SK-N-SH treated with all-trans-retinoic acid at 6 μM for 48 hours (cell line): ENCODE results near the gene DLL1.

Experiments used
- ATAC-seq: fragments of 200-7000 bp; cut with Tn5 transposase; 3 replicates; pipeline ENCODE4 v1.9.1; 2020; ENCODE audit warnings: mild to moderate bottlenecking, moderate library complexity
- ARNTL ChIP-seq: fragments of 450-650 bp; formaldehyde crosslinking; IDR thresholded peaks from 2 replicates; pipeline ENCODE4 v1.5.0; 2020; ENCODE audit warnings: low read depth, mild to moderate bottlenecking, moderate library complexity, borderline replicate concordance
- BACH2 ChIP-seq: fragments of 250-450 bp; sonication (Bioruptor Pico); IDR thresholded peaks from 2 replicates; pipeline ENCODE4 v1.9.0; 2021; ENCODE audit warnings: mild to moderate bottlenecking, borderline replicate concordance
- CSDC2 ChIP-seq: fragments of 250-450 bp; sonication (Bioruptor Pico); IDR thresholded peaks from 2 replicates; pipeline ENCODE4 v1.5.0; 2020; ENCODE audit warnings: mild to moderate bottlenecking, moderate library complexity
- ESRRG ChIP-seq: fragments of 250-450 bp; sonication (Bioruptor Pico); IDR thresholded peaks from 2 replicates; pipeline ENCODE4 v1.6.1; 2021; ENCODE audit warnings: mild to moderate bottlenecking
- OSR1 ChIP-seq: fragments of 250-450 bp; sonication (Bioruptor Pico); IDR thresholded peaks from 2 replicates; pipeline ENCODE4 v1.8.0; 2022; ENCODE audit warnings: moderate library complexity, mild to moderate bottlenecking, inconsistent platforms
- PPARA ChIP-seq: fragments of 250-450 bp; sonication (Bioruptor Pico); IDR thresholded peaks from 2 replicates; pipeline ENCODE4 v1.5.0; 2020; ENCODE audit warnings: mild to moderate bottlenecking, borderline replicate concordance
- RARB ChIP-seq: fragments of 250-450 bp; sonication (Bioruptor Pico); IDR thresholded peaks from 2 replicates; pipeline ENCODE4 v1.8.0; 2021; ENCODE audit warnings: mild to moderate bottlenecking, moderate library complexity
- SNAI2 ChIP-seq: fragments of 250-450 bp; sonication (Bioruptor Pico); IDR thresholded peaks from 2 replicates; pipeline ENCODE4 v1.5.0; 2020; ENCODE audit warnings: mild to moderate bottlenecking, moderate library complexity
- TOX ChIP-seq: fragments of 250-450 bp; sonication (Bioruptor Pico); IDR thresholded peaks from 2 replicates; pipeline ENCODE4 v1.8.0; 2021; ENCODE audit warnings: mild to moderate bottlenecking, moderate library complexity, borderline replicate concordance
- ZC3H10 ChIP-seq: fragments of 250-450 bp; sonication (Bioruptor Pico); IDR thresholded peaks from 2 replicates; pipeline ENCODE4 v1.5.1; 2021; ENCODE audit warnings: mild to moderate bottlenecking, moderate library complexity
- ZFP30 ChIP-seq: fragments of 450-650 bp; formaldehyde crosslinking; IDR thresholded peaks from 2 replicates; pipeline ENCODE4 v1.5.0; 2022; ENCODE audit warnings: mild to moderate bottlenecking, moderate library complexity
- ZNF70 ChIP-seq: fragments of 450-650 bp; formaldehyde crosslinking; IDR thresholded peaks from 2 replicates; pipeline ENCODE4 v1.5.0; 2020; ENCODE audit warnings: mild to moderate bottlenecking, moderate library complexity
- ZNF8 ChIP-seq: fragments of 450-650 bp; formaldehyde crosslinking; IDR thresholded peaks from 2 replicates; pipeline ENCODE4 v1.5.0; 2020; ENCODE audit warnings: mild to moderate bottlenecking, moderate library complexity
- TF ChIP-seq, protein P1 (sequence below): fragments of 250-450 bp; sonication (Bioruptor Pico); IDR thresholded peaks from 2 replicates; pipeline ENCODE4 v1.5.1; 2020; ENCODE audit warnings: low read depth, mild to moderate bottlenecking, moderate library complexity
- TF ChIP-seq, protein P2 (sequence below): fragments of 250-450 bp; sonication (Bioruptor Pico); IDR thresholded peaks from 2 replicates; pipeline ENCODE4 v1.5.1; 2021; ENCODE audit warnings: mild to moderate bottlenecking, moderate library complexity
- TF ChIP-seq, protein P3 (sequence below): fragments of 250-450 bp; sonication (Bioruptor Pico); IDR thresholded peaks from 2 replicates; pipeline ENCODE4 v1.8.0; 2021; ENCODE audit warnings: low read depth, mild to moderate bottlenecking, moderate library complexity, borderline replicate concordance

The DLL1 gene

DNA sequence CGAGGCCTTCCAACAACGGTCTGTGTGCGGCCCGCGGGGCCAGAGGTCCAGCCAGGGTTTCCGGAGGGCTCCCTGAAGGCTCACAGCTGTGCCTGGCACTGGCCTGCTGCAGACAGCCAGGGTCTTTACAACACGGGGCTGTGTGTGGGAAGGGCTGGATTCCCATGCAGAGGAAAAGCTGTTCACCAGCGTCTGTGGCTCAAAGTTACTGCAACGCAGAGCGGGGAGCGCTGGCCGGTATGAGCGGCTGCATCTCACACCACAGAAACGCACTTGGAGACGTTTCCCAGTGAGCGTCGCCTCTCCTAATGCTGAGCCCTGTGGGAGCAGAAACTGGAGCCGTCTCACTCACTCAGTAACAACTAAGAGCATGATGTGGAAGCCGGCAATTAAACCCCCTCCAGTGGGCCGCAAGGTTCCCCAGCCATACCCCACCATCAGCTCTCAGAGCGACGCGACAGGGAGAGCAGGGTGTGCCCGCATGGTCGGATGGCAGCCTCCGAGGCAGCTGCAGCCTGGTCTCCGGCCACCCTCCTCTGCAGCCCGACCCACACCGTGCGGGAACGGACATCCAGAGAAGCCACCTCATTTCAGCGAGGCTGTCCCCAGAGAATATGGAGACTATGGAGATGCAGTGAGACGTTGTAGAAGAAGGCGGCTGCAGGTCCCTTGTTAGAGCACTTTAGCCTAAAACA is 42.6 kb downstream of the DLL1 start:
- ATAC-seq = no peak

DNA sequence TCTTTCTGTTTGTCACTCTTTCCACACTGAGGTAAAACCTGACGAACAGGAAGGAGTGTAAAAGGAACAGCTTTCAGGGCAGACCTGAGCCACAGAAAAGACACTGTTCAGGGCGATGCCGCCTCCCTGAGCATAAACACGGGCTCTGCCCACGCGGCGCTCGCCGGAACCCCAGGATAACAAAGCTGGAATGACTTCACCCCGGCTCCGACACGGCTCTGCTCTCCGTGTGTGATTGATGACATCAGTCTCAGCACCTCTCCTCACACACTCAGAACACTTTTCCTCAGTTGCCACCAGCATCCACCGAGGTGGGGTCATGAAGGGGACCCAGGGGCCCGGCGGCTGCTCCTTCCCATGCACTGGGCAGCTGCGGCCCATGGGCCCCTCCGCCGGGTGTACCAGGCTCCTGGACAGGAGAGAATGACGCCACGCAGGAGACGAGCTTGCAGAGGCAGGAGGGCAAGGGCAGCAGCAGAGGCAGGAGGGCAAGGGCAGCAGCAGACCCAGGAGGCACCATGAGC is 43.6 kb downstream of the DLL1 start:
- TF ChIP-seq, protein P1, sequence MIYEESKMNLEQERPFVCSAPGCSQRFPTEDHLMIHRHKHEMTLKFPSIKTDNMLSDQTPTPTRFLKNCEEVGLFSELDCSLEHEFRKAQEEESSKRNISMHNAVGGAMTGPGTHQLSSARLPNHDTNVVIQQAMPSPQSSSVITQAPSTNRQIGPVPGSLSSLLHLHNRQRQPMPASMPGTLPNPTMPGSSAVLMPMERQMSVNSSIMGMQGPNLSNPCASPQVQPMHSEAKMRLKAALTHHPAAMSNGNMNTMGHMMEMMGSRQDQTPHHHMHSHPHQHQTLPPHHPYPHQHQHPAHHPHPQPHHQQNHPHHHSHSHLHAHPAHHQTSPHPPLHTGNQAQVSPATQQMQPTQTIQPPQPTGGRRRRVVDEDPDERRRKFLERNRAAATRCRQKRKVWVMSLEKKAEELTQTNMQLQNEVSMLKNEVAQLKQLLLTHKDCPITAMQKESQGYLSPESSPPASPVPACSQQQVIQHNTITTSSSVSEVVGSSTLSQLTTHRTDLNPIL (CRISPR knock-in tag) = no peak
- TF ChIP-seq ZNF70 (CRISPR knock-in tag) (no peak), SNAI2 (no peak)
- no peak for ATAC-seq

More for the DNA sequence above, 42.6 kb downstream of the DLL1 start:
- TF ChIP-seq ARNTL (CRISPR knock-in tag) = no peak
- TF ChIP-seq, protein P2, sequence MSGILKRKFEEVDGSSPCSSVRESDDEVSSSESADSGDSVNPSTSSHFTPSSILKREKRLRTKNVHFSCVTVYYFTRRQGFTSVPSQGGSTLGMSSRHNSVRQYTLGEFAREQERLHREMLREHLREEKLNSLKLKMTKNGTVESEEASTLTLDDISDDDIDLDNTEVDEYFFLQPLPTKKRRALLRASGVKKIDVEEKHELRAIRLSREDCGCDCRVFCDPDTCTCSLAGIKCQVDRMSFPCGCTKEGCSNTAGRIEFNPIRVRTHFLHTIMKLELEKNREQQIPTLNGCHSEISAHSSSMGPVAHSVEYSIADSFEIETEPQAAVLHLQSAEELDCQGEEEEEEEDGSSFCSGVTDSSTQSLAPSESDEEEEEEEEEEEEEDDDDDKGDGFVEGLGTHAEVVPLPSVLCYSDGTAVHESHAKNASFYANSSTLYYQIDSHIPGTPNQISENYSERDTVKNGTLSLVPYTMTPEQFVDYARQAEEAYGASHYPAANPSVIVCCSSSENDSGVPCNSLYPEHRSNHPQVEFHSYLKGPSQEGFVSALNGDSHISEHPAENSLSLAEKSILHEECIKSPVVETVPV (CRISPR knock-in tag) = no peak
- TF ChIP-seq, protein P3, sequence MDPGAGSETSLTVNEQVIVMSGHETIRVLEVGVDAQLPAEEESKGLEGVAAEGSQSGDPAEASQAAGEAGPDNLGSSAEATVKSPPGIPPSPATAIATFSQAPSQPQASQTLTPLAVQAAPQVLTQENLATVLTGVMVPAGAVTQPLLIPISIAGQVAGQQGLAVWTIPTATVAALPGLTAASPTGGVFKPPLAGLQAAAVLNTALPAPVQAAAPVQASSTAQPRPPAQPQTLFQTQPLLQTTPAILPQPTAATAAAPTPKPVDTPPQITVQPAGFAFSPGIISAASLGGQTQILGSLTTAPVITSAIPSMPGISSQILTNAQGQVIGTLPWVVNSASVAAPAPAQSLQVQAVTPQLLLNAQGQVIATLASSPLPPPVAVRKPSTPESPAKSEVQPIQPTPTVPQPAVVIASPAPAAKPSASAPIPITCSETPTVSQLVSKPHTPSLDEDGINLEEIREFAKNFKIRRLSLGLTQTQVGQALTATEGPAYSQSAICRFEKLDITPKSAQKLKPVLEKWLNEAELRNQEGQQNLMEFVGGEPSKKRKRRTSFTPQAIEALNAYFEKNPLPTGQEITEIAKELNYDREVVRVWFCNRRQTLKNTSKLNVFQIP (CRISPR knock-in tag) = no peak

DNA sequence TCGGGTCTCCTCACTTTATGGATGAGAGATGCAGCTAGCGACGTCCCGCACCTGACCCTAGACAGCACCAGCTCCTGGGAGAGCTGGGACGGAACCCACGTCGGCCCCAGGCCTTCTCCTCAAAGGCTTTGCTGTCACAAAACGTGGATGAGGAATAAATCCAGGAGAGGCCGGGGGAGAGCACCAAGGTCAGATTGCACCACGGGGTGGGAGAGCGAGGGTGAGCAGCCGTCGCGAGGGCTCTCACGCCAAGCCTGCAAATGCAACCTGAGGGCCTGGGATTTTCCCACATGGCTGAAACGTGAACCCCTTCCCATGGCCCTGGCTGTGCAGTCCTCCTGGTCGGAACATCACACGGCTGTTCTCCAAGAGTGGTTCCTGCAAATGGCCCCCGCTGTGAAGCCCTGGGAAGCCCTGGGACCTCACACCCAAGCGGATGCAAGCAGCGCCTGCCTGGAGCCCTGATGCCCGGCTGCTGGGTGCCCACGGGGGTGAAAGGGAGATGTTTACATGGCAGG is 45.3 kb downstream of the DLL1 start:
- TF ChIP-seq CSDC2 (no peak), RARB (CRISPR knock-in tag) (no peak), ESRRG (no peak), BACH2 (CRISPR knock-in tag) (no peak), ARNTL (CRISPR knock-in tag) (no peak), OSR1 (CRISPR knock-in tag) (no peak), TOX (CRISPR knock-in tag) (no peak), PPARA (CRISPR knock-in tag) (no peak)
- ATAC-seq = no peak

DNA sequence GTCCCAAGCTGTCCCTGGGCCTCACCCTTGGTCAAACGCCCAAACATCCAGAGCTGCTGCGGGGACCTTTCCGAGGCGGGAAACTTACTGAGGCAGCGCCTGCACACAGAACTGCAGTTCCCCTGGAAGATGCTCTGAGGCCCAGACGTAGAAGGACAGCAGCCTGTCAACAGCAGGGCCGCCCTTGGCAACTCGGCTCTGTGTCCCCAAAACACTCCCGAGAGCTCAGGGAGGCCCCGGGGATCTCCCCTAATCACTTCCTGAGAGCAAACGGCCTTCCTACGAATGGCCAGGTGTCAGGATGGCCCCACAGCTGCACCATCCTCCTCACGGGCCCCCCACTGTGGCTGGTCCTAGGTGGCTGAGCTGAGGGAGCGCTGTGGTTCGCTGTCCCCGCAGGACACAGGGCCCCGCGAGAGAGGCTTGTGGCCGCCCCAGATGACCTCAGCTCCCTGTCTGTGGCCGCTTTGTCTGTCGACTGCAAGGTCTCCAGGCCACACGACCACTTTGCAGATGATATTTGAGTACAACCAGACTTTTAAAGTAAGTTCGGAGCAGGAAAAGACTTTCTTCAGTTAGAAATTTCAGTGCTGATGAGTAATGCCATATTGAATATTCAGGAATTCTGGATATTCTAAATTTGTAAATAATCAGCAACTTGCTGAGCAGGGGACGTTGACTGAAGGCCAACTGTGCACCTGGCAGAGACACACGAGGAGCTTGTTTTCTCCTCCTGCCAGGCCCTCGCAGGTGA is 46.0 kb downstream of the DLL1 start:
- no peak for ATAC-seq
- TF ChIP-seq ZNF70 (CRISPR knock-in tag) (no peak), ZFP30 (CRISPR knock-in tag) (no peak), PPARA (CRISPR knock-in tag) (no peak), SNAI2 (no peak)
- TF ChIP-seq, protein P2 (CRISPR knock-in tag) = no peak

DNA sequence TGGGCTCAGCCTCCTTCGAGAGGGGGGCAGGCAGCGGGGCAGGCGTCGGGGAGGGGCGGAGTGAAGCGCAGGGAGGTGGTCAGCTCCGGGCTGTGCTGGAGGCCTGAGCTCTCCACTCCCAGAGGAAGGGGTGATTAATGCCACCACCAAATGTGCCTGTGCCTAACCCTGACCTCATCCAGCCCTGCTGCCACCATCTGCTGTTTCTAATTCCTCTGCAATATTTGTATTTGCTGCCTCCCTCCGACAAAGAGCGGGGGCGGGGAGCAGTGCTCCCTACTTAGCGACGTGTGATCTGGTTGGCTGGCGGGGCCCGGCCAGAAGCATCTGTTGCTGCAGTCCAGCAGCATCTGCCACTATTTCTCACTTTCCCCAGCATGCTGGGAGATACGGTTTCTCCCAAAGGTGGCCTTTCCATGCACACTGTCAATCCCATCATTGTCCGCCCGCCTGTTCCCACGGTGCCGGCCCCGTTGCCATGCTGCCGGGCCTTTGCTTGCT is 47.0 kb downstream of the DLL1 start:
- TF ChIP-seq ARNTL (CRISPR knock-in tag) (no peak), ZC3H10 (CRISPR knock-in tag) (no peak), SNAI2 (no peak), RARB (CRISPR knock-in tag) (no peak), CSDC2 (no peak), ZNF70 (CRISPR knock-in tag) (no peak), ZNF8 (CRISPR knock-in tag) (no peak)
- TF ChIP-seq, protein P3 (CRISPR knock-in tag) = no peak

More for the DNA sequence above, 47.0 kb downstream of the DLL1 start:
- peak; percentile 67 for ATAC-seq
